Thymus (tissue), 11 donors: ENCODE data around the gene SIPA1L3. TPM values are rescaled to one million over a fixed set of nuclear protein-coding genes. Genes with fewer than 3 reads are reported as not detected.

ENCODE experiments used
- DNase-seq, 9 donors: peaks; one replicate each; pipeline ENCODE4 v3.0.0-alpha.2; 2013; ENCODE audit warnings: low spot score in 9 of 9, low read depth in 6 of 9, missing footprints in 1 of 9
- H3K27ac ChIP-seq, 2 donors: one replicate each; pipeline ENCODE4 v1.5.1; 2013; ENCODE audit warnings: control low read depth in 1 of 2, low read depth in 1 of 2, low read length in 1 of 2, mild to moderate bottlenecking in 1 of 2, moderate library complexity in 1 of 2
- H3K27me3 ChIP-seq, 2 donors: one replicate each; pipeline ENCODE4 v1.5.1; 2013; ENCODE audit warnings: low read length in 1 of 2; ENCODE audit not compliant: control insufficient read depth in 2 of 2, insufficient read depth in 1 of 2
- H3K36me3 ChIP-seq, 2 donors: one replicate each; pipeline ENCODE4 v1.5.1; 2013; ENCODE audit warnings: low read length in 1 of 2, mild to moderate bottlenecking in 1 of 2, moderate library complexity in 1 of 2; ENCODE audit not compliant: control insufficient read depth in 2 of 2, insufficient read depth in 2 of 2
- H3K4me1 ChIP-seq, 2 donors: one replicate each; pipeline ENCODE4 v1.5.1; 2013; ENCODE audit warnings: low read length in 2 of 2; ENCODE audit not compliant: control insufficient read depth in 2 of 2, insufficient read depth in 2 of 2
- H3K4me3 ChIP-seq, 2 donors: one replicate each; pipeline ENCODE4 v1.5.1; 2013; ENCODE audit warnings: low read length in 2 of 2, control low read depth in 1 of 2, mild to moderate bottlenecking in 1 of 2
- H3K9me3 ChIP-seq, 2 donors: one replicate each; pipeline ENCODE4 v1.5.1; 2013; ENCODE audit warnings: low read length in 1 of 2, mild to moderate bottlenecking in 1 of 2; ENCODE audit not compliant: control insufficient read depth in 2 of 2, insufficient read depth in 1 of 2
- WGBS: extraction: QIAGEN DNeasy Blood & Tissue Kit; methylation state at CpG from one replicate; pipeline ENCODE4 v1.1.7; 2013; 5-methylcytosine and 5-hydroxymethylcytosine counted together
- polyA plus RNA-seq: library from polyadenylated mRNA; stranded (reverse); fragments of 200-250 nt; gene quantifications from one replicate; pipeline ENCODE4 v1.2.3, GENCODE V29; 2013
- total RNA-seq: library from RNA; stranded (reverse); fragments of 120-200 nt; gene quantifications from one replicate; pipeline ENCODE4 v1.2.4, GENCODE V29; 2013
- donor health status: healthy.

Gene SIPA1L3
- total and polyA plus RNA-seq, 2 donors = 5.0 to 6.0 TPM

DNA sequence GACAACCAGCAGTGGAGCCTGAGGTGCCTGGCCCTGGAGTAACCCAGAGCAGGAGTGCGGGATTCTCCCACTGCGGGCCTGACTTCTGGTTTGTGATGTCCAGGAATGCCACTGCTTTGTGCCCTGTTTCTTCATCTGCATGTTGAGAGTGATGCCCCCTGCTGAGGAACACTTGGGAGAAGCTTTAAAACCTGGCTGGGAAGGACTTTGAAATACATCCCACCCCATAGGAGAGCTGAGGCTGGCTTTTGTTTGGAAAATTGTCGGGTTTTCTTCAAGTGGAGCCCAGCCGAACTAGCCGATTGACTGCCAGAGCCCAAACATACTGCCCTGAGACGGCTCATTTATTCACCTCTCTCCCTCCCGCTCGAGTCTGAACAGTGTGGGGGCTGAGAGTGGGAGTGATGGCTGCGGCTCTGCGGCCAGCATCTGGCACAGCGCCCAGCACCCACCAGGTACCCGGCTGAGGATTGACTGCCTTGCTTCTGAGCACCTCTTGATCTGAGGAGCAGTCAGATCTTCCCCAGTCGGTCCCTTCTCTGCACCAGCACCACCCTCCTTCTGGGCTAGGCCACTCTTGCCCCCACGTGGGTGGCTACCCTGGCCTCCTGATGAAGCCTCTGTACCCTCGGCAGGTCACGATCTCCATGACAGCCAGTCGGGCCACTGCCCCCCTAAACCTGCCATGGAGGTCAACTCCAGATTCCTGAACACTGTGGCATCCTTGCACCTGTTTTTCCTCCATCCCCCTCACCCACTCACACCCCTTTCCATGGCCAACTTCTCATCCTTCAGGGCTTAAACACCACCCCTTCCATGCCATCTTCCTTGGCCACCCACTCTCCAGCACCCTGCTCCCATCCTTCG, 148.9 kb downstream of the SIPA1L3 start:
- Histone ChIP-seq H3K4me1 (peaks cover 9 to 33% of the 10 kb centered on the region in 2 donors), H3K36me3 (no peaks in the 10 kb centered on the region), H3K27ac (no peak overlapping the region), H3K27me3 (no peaks in the 10 kb centered on the region), H3K9me3 (peaks cover 0 to 2% of the 10 kb centered on the region in 2 donors), H3K4me3 (no peak overlapping the region)
- WGBS = 94% methylated on average over 18 of the region's 18 CpGs
- DNase-seq = no peak

DNA sequence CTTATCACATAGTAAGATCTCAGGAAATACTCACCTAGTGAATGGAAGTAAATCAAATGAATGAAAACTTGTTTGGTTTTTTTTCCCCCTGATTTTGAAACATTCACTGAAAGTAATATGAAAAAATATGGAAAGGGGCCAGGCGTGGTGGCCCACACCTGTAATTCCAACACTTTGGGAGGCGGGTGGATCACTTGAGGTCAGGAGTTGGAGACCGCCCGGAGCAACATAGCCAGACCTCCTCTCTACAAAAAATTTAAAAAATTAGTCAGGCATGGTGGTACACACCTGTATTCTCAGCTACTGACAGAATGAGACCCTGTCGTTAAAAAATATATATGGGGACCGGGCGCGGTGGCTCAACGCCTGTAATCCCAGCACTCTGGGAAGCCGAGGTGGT, 149.6 kb downstream of the SIPA1L3 start:
- WGBS = 93% methylated on average over 10 of the region's 10 CpGs
- no peak overlapping the region for H3K27ac ChIP-seq

DNA sequence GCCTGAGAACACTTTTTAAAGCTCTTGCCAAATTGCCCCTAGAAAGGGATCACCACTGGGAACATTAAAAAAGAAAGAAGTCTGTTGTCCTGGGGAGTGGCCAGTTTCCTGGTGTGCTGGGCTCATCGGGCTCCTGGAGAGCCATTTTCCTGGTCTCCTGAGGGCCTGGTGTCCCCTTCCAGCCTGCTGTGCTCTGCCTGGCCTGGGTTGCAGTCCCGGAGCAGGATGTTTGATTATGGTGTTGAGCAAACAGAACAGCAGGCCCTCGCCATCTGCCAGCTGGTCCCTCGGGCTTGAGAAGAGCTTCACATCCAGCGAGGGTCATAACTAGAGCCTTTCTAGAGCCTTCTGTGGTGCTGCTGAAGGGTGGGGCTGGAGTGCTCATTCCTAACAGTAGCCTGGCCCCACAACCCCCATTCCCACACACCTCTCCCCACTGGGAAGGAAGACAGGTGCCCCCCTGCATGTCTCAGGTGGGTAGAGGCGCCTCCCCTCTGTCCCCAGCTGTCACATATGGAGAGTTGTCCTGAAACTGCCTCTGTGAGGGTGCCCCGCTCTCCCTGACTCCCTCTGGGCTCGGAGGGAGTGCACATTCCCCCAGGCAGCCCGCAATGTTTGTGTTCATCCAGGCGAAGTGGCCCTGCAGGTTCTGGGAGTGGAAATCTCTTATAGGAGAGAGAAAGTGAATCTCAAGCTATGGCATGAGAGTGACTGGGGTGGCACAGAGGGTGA, 151.1 kb downstream of the SIPA1L3 start:
- H3K4me1 ChIP-seq = peaks cover 9 to 33% of the 10 kb centered on the region in 2 donors
- H3K9me3 ChIP-seq = peaks cover 0 to 2% of the 10 kb centered on the region in 2 donors
- no peak overlapping the region for H3K27ac ChIP-seq
- no peaks in the 10 kb centered on the region for H3K27me3 ChIP-seq
- DNase-seq = no peak
- H3K36me3 ChIP-seq = no peaks in the 10 kb centered on the region
- WGBS = 96% methylated on average over 10 of the region's 10 CpGs
- H3K4me3 ChIP-seq = no peak overlapping the region

More for the DNA sequence above, 149.6 kb downstream of the SIPA1L3 start:
- no peaks in the 10 kb centered on the region for H3K36me3 ChIP-seq
- no peak for DNase-seq
- peaks cover 0 to 2% of the 10 kb centered on the region in 2 donors for H3K9me3 ChIP-seq
- no peaks in the 10 kb centered on the region for H3K27me3 ChIP-seq
- no peak overlapping the region for H3K4me3 ChIP-seq
- H3K4me1 ChIP-seq = peaks cover 9 to 33% of the 10 kb centered on the region in 2 donors

DNA sequence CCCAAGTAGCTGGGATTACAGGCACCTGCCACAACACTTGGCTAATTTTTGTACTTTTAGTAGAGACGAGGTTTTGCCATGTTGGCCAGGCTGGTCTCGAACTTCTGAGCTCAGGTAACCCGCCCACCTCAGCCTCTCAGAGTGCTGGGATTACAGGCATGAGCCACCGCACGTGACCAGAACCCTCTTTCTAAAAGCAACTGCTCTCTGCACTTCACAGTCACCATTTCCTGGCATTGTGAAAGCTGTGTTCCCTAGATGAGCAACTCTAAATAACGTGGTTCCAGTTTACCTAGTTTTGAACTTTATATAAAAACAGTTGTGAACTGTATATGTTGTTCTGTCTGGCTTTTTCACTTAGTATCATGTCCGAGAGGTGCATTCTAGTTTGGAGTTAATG, 152.9 kb downstream of the SIPA1L3 start:
- H3K27me3 ChIP-seq = no peaks in the 10 kb centered on the region
- H3K9me3 ChIP-seq = peaks cover 0 to 2% of the 10 kb centered on the region in 2 donors
- 58% methylated on average over 7 of the region's 7 CpGs for WGBS
- peak in 1 of 9 donors; percentile 59 for DNase-seq
- H3K4me1 ChIP-seq = peaks cover 5 to 27% of the 10 kb centered on the region in 2 donors
- no peaks in the 10 kb centered on the region for H3K36me3 ChIP-seq
- H3K27ac ChIP-seq = peak overlapping the region; percentile 31 to 46
- H3K4me3 ChIP-seq = no peak overlapping the region

DNA sequence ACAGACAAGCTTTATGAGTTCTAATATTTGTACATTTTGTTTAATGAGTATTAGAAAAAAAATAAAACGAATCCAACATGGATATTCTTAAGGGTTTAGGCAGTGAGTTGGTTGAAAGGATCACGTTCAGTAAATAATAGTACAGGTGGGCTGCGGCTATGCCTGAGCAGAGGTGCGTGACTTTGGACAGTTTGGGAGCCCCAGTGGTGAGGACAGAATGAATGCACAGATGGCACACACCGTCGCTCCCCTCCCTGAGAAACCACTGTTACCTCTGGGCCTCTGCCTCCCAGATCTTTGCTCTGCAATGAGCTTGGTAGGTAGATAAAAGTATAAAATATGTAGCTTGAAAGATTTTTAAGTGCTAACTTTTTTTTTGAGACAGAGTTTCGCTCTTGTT, 153.3 kb downstream of the SIPA1L3 start:
- WGBS = 88% methylated on average over 7 of the region's 7 CpGs
- Histone ChIP-seq H3K36me3 (no peaks in the 10 kb centered on the region), H3K27me3 (no peaks in the 10 kb centered on the region), H3K4me3 (no peak overlapping the region), H3K27ac (peak overlapping the region in 1 of 2 donors; percentile 46), H3K4me1 (peaks cover 4 to 23% of the 10 kb centered on the region in 2 donors), H3K9me3 (peaks cover 0 to 2% of the 10 kb centered on the region in 2 donors)
- no peak for DNase-seq

DNA sequence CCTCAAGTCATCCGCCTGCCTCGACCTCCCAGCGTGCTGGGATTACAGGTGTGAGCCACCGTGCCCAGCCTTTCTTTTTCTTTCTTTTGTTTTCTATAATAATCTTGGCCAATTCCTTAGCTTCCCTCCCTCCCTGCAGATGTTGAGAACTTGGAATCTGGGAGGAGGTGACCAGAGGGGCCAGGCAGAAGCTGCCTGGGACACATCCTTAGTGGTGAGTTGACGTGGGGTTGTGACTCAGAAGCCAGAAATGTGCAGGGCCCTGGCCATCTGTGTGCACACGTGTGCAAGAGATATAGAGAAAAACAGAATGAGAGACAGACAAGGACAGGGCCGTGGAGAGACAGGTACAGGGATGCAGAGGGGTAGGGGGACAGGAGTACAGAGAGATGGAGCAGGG, 154.3 kb downstream of the SIPA1L3 start:
- Histone ChIP-seq H3K27me3 (no peaks in the 10 kb centered on the region), H3K4me3 (no peak overlapping the region), H3K9me3 (peaks cover 0 to 2% of the 10 kb centered on the region in 2 donors), H3K27ac (no peak overlapping the region), H3K4me1 (peaks cover 3 to 18% of the 10 kb centered on the region in 2 donors), H3K36me3 (no peaks in the 10 kb centered on the region)
- no peak for DNase-seq
- WGBS = 97% methylated on average over 7 of the region's 7 CpGs

DNA sequence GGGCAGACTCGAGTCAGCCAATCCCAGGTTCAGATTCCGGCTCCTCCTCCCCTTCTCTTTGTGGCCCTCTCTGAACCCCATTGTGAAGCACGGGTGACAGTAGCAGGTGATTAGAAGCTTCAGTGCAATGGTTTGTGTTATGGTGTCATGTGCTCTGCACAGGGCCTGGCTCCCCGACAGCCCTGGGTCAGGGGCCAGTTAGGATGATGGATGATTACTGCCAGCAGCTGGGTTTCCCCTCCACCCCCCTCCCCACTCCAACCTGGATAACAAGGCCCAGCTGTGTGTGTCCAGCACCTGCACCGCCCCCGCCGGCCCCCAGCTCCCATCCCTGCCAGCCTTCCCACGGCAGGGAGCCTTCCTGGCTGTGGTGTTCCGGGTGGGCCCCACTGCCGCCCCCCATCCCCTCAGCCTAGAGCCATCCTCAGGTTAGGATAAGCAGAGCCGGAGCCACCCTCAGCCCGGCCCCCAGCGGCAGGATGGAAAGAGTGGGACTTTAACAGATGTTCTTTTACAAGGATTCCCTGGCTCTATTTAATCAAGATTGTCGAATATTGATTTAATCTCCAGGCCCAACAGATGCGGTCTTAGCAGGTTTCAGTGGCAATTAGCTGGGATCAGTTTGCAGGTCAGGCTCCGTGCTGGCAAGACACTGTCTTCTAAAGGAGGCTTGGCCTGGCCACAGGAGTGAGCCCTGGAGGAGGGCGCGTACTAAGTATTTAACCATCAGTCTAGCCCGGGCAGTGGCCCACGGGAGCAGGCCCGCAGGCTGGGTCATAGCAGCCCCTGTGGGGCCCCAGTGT, 156.2 kb downstream of the SIPA1L3 start:
- peaks cover 0 to 2% of the 10 kb centered on the region in 2 donors for H3K9me3 ChIP-seq
- DNase-seq = no peak
- H3K27me3 ChIP-seq = no peaks in the 10 kb centered on the region
- 93% methylated on average over 21 of the region's 21 CpGs for WGBS
- H3K4me1 ChIP-seq = peaks cover 3 to 14% of the 10 kb centered on the region in 2 donors
- H3K4me3 ChIP-seq = no peak overlapping the region
- peak overlapping the region in 1 of 2 donors; percentile 10 for H3K27ac ChIP-seq
- H3K36me3 ChIP-seq = no peaks in the 10 kb centered on the region

DNA sequence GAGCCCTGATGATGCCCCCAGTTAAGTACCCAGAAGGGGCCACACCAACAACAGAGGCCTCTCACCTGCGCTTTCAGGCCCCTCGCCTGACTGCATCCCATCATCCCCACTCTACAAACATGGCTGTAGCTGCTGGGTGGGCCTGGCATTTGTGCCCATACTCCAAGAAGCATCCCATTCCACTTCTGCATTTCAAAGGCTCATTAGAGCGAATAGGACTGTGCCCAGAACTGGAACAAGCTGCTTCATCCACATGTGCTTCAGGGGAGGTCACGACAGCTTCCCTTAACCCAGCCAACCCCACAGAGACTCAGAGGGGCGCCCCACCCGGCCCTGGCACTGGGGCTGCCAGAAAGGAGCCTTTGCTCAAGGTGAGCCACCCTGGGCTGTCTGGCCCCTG, 156.9 kb downstream of the SIPA1L3 start:
- H3K27ac ChIP-seq = no peak overlapping the region
- WGBS = 98% methylated on average over 6 of the region's 6 CpGs
- no peak for DNase-seq

More for the DNA sequence above, 156.9 kb downstream of the SIPA1L3 start:
- no peaks in the 10 kb centered on the region for H3K27me3 ChIP-seq
- peaks cover 0 to 8% of the 10 kb centered on the region in 2 donors for H3K4me1 ChIP-seq
- H3K4me3 ChIP-seq = no peak overlapping the region
- no peaks in the 10 kb centered on the region for H3K36me3 ChIP-seq
- H3K9me3 ChIP-seq = no peaks in the 10 kb centered on the region
